ENCODE measurements around the gene AARS1.
"Not testable (repeated sequence)": the region's sequence is repeated elsewhere in the genome, so short reads cannot be mapped to it uniquely, and the experiment has no call there.

DNA sequence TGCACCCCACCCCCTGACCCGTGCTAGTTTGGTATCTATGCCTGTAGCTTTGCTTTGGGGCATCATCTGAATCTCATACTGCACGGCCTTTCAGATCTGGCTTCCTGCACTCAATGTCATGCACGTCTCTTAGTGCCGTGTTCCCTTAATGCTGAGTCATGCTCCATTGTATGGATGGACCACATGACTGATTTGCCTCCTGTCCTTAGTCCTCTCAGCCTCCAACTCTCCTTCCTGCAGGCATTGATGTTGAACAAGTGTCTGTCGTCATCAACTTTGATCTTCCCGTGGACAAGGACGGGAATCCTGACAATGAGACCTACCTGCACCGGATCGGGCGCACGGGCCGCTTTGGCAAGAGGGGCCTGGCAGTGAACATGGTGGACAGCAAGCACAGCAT is 43.4 kb upstream of the AARS1 start:
- not testable (repeated sequence) for TF ChIP-seq EP300, POLR2AphosphoS5 (IDR thresholded peaks at IDR 0.05)
- TF ChIP-seq, protein P1, sequence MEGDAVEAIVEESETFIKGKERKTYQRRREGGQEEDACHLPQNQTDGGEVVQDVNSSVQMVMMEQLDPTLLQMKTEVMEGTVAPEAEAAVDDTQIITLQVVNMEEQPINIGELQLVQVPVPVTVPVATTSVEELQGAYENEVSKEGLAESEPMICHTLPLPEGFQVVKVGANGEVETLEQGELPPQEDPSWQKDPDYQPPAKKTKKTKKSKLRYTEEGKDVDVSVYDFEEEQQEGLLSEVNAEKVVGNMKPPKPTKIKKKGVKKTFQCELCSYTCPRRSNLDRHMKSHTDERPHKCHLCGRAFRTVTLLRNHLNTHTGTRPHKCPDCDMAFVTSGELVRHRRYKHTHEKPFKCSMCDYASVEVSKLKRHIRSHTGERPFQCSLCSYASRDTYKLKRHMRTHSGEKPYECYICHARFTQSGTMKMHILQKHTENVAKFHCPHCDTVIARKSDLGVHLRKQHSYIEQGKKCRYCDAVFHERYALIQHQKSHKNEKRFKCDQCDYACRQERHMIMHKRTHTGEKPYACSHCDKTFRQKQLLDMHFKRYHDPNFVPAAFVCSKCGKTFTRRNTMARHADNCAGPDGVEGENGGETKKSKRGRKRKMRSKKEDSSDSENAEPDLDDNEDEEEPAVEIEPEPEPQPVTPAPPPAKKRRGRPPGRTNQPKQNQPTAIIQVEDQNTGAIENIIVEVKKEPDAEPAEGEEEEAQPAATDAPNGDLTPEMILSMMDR (IDR thresholded peaks at IDR 0.05) = not testable (repeated sequence)

All from sigmoid colon (tissue), 4 donors.